Progenitor cell of endocrine pancreas (in vitro differentiated cells): Measurements from ENCODE around the gene PTPRM. TPM values are rescaled to one million over a fixed set of nuclear protein-coding genes. Genes with fewer than 3 reads are reported as not detected.
A peak's percentile ranks its signal among the peaks of the same experiment; 100 is the strongest.

Source experiments
- DNase-seq: peaks from one replicate; pipeline ENCODE4 v3.0.0; 2021; ENCODE audit warnings: low spot score; ENCODE audit not compliant: unreplicated experiment
- H3K27ac Mint-ChIP-seq: 2 replicates; pipeline ENCODE4 v1.8.0; 2021; ENCODE audit warnings: mild to moderate bottlenecking, moderate library complexity, mixed read lengths
- H3K27me3 Mint-ChIP-seq: 2 replicates; pipeline ENCODE4 v1.8.0; 2021; ENCODE audit warnings: mixed read lengths
- H3K36me3 Mint-ChIP-seq: 2 replicates; pipeline ENCODE4 v1.8.0; 2022; ENCODE audit warnings: mixed read lengths; ENCODE audit not compliant: insufficient read depth
- H3K4me1 Mint-ChIP-seq: 2 replicates; pipeline ENCODE4 v1.8.0; 2021; ENCODE audit warnings: low read depth, mixed read lengths
- H3K4me3 Mint-ChIP-seq: 2 replicates; pipeline ENCODE4 v1.8.0; 2021; ENCODE audit warnings: low read depth, mild to moderate bottlenecking, moderate library complexity, mixed read lengths
- H3K9me3 Mint-ChIP-seq: 2 replicates; pipeline ENCODE4 v1.8.0; 2021; ENCODE audit warnings: low read depth, mixed read lengths
- CTCF ChIP-seq: fragments of 200-600 bp; sonication (generic); IDR thresholded peaks from one replicate; pipeline ENCODE4 v1.5.0; 2021; ENCODE audit warnings: antibody characterized with exemption, mild to moderate bottlenecking; ENCODE audit not compliant: unreplicated experiment
- total RNA-seq: library from RNA; stranded (reverse); gene quantifications from 2 replicates; pipeline ENCODE4 v1.2.1, GENCODE V29; 2021

The PTPRM gene
- total RNA-seq, 1 donor from 2014 or later, result 23.2 TPM

DNA sequence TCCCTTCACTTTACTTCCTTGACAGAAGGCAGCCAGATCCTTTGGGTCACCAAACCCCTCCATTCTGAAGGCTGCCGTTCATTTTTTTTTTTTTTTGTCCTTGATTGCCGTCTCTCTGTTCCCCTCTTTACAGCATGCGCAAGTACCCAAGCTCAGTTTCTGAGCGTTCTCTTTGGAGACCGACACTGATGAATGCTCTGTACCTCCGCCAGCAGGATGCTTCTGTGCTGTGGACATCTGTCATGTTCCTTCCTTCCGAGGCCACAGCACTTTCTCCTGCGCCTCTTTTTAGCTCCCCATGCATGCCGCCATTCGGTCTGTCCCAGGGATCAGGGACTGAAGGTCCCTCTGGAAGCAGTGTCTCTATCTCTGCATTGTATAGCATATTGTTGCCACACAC, 763.5 kb downstream of the PTPRM start:
- no peak overlapping the region for H3K27ac Mint-ChIP-seq

DNA sequence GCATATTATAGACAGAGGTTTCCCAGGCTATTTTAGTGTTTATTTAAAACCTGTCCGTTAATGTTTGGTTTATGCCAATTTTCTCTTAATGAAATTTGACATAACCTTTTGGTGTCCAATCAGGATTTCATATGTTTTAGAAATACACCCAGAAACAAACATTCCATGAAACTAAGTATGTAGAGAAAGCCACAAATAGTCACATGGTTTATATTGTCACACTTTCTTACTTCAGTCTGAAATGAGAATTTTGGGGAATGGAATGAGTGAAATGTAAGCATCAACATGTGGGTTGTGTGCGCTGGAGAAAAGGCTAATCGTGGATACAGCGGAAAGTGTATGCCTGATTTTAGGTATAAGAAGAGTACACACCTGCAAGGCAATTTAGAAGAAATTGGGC, 765.2 kb downstream of the PTPRM start:
- DNase-seq, result no peak
- H3K27ac Mint-ChIP-seq, result no peak overlapping the region
- no peak for TF ChIP-seq CTCF

More for the DNA sequence above, 763.5 kb downstream of the PTPRM start:
- Mint-ChIP-seq H3K9me3 (peaks cover 6% of the 10 kb centered on the region), H3K4me3 (no peak overlapping the region), H3K4me1 (peaks cover 4% of the 10 kb centered on the region), H3K27me3 (no peaks in the 10 kb centered on the region), H3K36me3 (peaks cover 2% of the 10 kb centered on the region)
- no peak for TF ChIP-seq CTCF
- DNase-seq, result no peak

GRCh38 chr18:8333961-8334360, 766.8 kb downstream of the PTPRM start:
- H3K4me1 Mint-ChIP-seq, result peaks cover 8% of the 10 kb centered on the region
- no peaks in the 10 kb centered on the region for H3K9me3 Mint-ChIP-seq
- no peak overlapping the region for H3K27ac Mint-ChIP-seq
- no peak overlapping the region for H3K4me3 Mint-ChIP-seq
- TF ChIP-seq CTCF, result no peak
- no peaks in the 10 kb centered on the region for H3K36me3 Mint-ChIP-seq
- DNase-seq, result no peak
- no peaks in the 10 kb centered on the region for H3K27me3 Mint-ChIP-seq

More for the DNA sequence above, 765.2 kb downstream of the PTPRM start:
- Mint-ChIP-seq H3K4me3 (no peak overlapping the region), H3K4me1 (peaks cover 6% of the 10 kb centered on the region), H3K36me3 (no peaks in the 10 kb centered on the region), H3K27me3 (no peaks in the 10 kb centered on the region), H3K9me3 (no peaks in the 10 kb centered on the region)

DNA sequence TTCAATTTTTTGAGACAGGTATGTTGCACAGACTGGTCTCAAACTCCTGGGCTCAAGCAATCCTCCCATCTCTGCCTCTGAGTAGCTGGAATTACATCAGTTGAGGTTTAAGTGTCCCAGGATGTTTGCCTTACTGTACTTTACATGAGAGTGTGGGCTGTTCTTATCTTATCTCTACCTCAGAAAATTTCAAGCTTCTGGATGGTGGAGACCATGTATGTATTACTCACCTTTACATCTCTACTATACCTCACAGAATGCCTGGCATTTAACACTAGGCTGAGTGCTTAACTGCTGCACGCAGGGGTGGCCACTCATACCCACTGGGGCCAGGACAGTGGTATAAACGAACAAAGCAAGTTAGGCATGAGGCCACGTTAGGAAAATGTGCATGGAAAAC, 770.1 kb downstream of the PTPRM start:
- no peak overlapping the region for H3K4me3 Mint-ChIP-seq
- DNase-seq, result no peak
- H3K36me3 Mint-ChIP-seq, result no peaks in the 10 kb centered on the region
- no peaks in the 10 kb centered on the region for H3K9me3 Mint-ChIP-seq
- H3K4me1 Mint-ChIP-seq, result peaks cover 35% of the 10 kb centered on the region
- H3K27me3 Mint-ChIP-seq, result no peaks in the 10 kb centered on the region
- TF ChIP-seq CTCF, result no peak
- H3K27ac Mint-ChIP-seq, result peak overlapping the region; percentile 70

- Mint-ChIP-seq H3K4me1 (peaks cover 50% of the 10 kb centered on the region), H3K4me3 (no peak overlapping the region), H3K27me3 (no peaks in the 10 kb centered on the region), H3K27ac (peak overlapping the region; percentile 11), H3K9me3 (no peaks in the 10 kb centered on the region), H3K36me3 (no peaks in the 10 kb centered on the region)
- no peak for TF ChIP-seq CTCF
- no peak for DNase-seq
Measured at GRCh38 chr18:8339210-8339609, 772.1 kb downstream of the PTPRM start.
